ENCODE data around the gene MYH6. TPM values are rescaled to one million over a fixed set of nuclear protein-coding genes. Genes with fewer than 3 reads are reported as not detected.
"Not testable (repeated sequence)": the region's sequence is repeated elsewhere in the genome, so short reads cannot be mapped to it uniquely, and the experiment has no call there.

The MYH6 gene
- total RNA-seq, 1 donor from 2014 or later, result not detected

- no peak for DNase-seq (ENCODE audit: low spot score)
These were observed 8.5 kb downstream of the MYH6 start for GRCh38 chr14:23399591-23399990.

- no peak for DNase-seq (ENCODE audit: low spot score)
These were observed 8.9 kb downstream of the MYH6 start for GRCh38 chr14:23399136-23399535.

GRCh38 chr14:23398348-23398747 lies 9.7 kb downstream of the MYH6 start:
- DNase-seq (ENCODE audit: low spot score), result no peak

- DNase-seq (ENCODE audit: low spot score), result no peak
These were observed 11.2 kb downstream of the MYH6 start for GRCh38 chr14:23396781-23397407.

GRCh38 chr14:23396126-23396525 lies 11.9 kb downstream of the MYH6 start:
- no peak for DNase-seq (ENCODE audit: low spot score)

GRCh38 chr14:23392613-23393012 lies 15.5 kb downstream of the MYH6 start:
- no peak for DNase-seq (ENCODE audit: low spot score)

- not testable (repeated sequence) for DNase-seq (ENCODE audit: low spot score)
These were observed 18.2 kb downstream of the MYH6 start for GRCh38 chr14:23389871-23390270.

- DNase-seq (ENCODE audit: low spot score), result no peak
These were observed 18.7 kb downstream of the MYH6 start for GRCh38 chr14:23389396-23389795.

GRCh38 chr14:23388996-23389395 lies 19.1 kb downstream of the MYH6 start:
- no peak for DNase-seq (ENCODE audit: low spot score)

GRCh38 chr14:23387916-23388882 lies 19.9 kb downstream of the MYH6 start:
- DNase-seq (ENCODE audit: low spot score), result no peak

- no peak for DNase-seq (ENCODE audit: low spot score)
These were observed 21.1 kb downstream of the MYH6 start for GRCh38 chr14:23386999-23387398.

- not testable (repeated sequence) for DNase-seq (ENCODE audit: low spot score)
These were observed 21.8 kb downstream of the MYH6 start for GRCh38 chr14:23386266-23386657.

- no peak for DNase-seq (ENCODE audit: low spot score)
These were observed 22.3 kb downstream of the MYH6 start for GRCh38 chr14:23385642-23386265.

- DNase-seq (ENCODE audit: low spot score), result no peak
These were observed 22.8 kb downstream of the MYH6 start for GRCh38 chr14:23385244-23385641.

- DNase-seq (ENCODE audit: low spot score), result no peak
These were observed 23.6 kb downstream of the MYH6 start for GRCh38 chr14:23384364-23385080.

GRCh38 chr14:23382731-23383440 lies 25.2 kb downstream of the MYH6 start:
- no peak for DNase-seq (ENCODE audit: low spot score)

- no peak for DNase-seq (ENCODE audit: low spot score)
These were observed 25.8 kb downstream of the MYH6 start for GRCh38 chr14:23382276-23382675.

GRCh38 chr14:23381871-23382270 lies 26.2 kb downstream of the MYH6 start:
- no peak for DNase-seq (ENCODE audit: low spot score)

GRCh38 chr14:23380976-23381375 lies 27.1 kb downstream of the MYH6 start:
- no peak for DNase-seq (ENCODE audit: low spot score)

GRCh38 chr14:23380197-23380914 lies 27.7 kb downstream of the MYH6 start:
- DNase-seq (ENCODE audit: low spot score), result no peak

All from mesenteric fat pad (tissue), 1 donor.